Epithelial cell of esophagus (primary cell): ENCODE data around the gene SPACA7.

Experiments
- DNase-seq: peaks from one replicate; pipeline ENCODE4 v3.0.0; 2010; ENCODE audit warnings: low read depth
- H3K4me3 ChIP-seq: 2 replicates; pipeline ENCODE4 v1.5.1; 2011; ENCODE audit warnings: mild to moderate bottlenecking, low read length, control low read depth
- TF ChIP-seq, protein P1 (sequence below): IDR thresholded peaks from 2 replicates; pipeline ENCODE4 v1.5.1; 2011; ENCODE audit warnings: low read depth, mild to moderate bottlenecking, low read length, control low read depth, inconsistent platforms; ENCODE audit not compliant: insufficient read depth; ENCODE audit errors: missing control alignments

The SPACA7 gene

DNA sequence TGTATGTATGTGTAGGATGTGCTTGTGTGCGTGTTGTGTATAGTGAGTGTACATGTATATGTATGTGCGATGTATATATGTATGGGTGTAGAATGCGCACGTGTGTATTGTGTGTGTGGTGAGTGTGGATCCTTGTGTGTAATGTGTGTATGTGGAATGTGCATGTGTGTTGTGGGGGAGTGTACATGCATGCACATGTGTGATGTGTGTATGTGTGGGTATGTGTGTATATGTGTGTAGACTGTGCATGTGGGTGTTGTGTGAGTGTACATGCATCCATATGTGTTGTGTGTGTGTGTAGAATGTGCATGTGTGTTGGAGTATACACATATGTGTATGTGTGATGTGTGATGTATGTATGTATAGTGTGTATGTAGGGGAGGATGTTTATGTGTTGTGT lies 18.0 kb upstream of the SPACA7 start:
- no peak overlapping the region for H3K4me3 ChIP-seq
- TF ChIP-seq, protein P1, sequence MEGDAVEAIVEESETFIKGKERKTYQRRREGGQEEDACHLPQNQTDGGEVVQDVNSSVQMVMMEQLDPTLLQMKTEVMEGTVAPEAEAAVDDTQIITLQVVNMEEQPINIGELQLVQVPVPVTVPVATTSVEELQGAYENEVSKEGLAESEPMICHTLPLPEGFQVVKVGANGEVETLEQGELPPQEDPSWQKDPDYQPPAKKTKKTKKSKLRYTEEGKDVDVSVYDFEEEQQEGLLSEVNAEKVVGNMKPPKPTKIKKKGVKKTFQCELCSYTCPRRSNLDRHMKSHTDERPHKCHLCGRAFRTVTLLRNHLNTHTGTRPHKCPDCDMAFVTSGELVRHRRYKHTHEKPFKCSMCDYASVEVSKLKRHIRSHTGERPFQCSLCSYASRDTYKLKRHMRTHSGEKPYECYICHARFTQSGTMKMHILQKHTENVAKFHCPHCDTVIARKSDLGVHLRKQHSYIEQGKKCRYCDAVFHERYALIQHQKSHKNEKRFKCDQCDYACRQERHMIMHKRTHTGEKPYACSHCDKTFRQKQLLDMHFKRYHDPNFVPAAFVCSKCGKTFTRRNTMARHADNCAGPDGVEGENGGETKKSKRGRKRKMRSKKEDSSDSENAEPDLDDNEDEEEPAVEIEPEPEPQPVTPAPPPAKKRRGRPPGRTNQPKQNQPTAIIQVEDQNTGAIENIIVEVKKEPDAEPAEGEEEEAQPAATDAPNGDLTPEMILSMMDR = no peak
- no peak for DNase-seq

DNA sequence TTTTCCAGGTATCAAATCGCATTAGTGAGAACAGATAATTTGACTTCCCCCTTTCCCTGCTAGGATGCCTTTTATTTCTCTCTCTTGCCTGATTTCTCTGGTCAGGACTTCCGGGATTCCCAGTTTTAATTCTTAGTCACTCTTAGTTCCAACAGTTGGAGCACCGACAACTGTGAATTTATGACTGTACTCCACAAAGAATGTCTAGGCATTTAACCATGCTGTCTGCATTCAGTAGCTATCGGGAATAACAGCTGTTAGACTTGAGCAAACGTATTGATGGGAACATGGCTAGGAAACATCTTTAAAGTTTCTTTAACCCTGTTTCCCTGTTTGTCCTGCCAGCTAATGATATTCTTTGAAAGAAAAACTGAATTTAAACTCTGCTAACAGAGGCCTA lies 14.1 kb upstream of the SPACA7 start:
- DNase-seq = no peak
- no peak overlapping the region for H3K4me3 ChIP-seq
- TF ChIP-seq, protein P1 = no peak

DNA sequence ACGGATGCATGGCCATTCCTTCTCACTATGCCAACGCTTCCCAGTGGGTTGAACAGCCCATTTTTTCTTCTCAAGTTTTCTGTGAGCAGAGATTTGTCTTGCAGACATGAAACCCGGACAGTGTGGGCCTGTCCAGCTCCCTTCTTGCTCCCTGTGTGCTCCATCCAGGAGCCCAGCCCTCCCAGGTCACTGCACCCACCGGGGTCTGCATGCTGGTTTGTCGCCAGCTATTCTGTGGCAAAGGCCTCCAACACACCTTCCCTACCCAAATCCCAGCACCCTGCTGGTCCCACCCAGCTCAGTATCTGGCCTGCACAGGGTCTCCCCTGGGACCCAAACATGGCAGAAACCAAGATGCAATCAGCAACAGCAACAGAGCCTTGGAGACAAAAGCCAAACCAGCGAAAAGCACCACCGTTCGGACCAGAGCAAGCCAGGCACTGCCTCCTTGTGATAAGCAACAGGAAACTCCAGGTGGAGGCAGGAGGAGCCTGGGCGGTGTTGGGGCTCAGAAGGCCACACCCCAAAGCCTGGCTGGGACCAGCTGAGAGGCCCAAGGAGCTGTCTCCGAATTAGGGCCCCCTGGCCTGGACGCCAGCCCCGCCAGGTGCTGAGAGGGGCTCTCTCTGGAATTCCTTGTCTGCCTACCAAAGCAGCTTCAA lies 12.2 kb upstream of the SPACA7 start:
- TF ChIP-seq, protein P1 = no peak
- no peak overlapping the region for H3K4me3 ChIP-seq
- no peak for DNase-seq

DNA sequence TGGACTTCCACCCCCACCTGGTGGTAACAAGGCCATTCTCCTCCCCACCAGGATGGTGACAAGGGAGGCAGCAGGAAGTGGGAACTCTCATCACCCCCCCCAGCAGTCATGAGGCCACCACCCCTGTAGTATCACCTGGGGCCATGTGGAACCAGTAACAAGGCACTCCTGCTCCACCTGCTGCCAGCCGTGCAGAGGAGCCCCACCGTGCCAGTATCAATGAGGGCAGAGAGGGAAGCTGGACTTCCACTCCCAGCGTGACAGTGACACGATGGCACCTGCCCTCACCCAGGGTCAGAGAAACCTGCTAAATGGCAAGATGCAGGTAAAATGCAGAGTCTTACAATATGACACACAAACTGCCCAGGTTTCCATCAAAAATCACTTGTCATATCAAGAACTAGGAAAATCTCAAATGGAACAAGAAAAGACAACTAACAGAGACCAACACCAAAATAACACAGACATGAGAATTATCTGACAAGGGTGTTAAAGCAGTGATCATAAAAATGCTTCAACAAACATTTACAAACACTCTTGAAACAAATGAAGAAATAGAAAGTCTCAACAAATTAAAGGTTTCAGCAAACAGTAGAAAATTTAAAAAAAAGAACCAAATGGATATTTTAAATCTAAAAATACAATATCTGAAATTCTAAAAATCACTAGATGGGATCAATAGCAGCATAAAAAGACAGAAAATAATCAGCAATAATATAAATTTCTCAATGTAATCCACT lies 9.1 kb upstream of the SPACA7 start:
- DNase-seq = no peak
- no peak overlapping the region for H3K4me3 ChIP-seq
- TF ChIP-seq, protein P1 = no peak

DNA sequence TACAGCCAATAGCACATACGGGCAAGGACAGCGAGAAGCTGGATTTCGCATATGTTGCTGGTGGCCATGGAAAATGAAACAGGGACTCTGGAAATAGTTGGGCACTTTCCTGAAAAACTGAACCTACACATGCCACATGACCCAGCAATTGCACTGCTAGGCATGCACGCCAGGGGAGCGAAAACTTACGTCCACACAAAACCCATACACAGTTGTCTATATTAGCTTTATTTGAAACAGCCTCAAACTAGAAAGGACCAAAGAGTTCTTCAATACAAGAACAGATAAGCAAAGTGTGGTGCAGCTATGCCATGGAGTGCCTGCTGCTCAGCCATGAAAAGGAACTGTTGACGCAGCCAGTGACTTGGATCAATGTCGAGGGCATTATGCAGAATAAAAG lies 7.3 kb upstream of the SPACA7 start:
- TF ChIP-seq, protein P1 = no peak
- no peak for DNase-seq
- H3K4me3 ChIP-seq = no peak overlapping the region

DNA sequence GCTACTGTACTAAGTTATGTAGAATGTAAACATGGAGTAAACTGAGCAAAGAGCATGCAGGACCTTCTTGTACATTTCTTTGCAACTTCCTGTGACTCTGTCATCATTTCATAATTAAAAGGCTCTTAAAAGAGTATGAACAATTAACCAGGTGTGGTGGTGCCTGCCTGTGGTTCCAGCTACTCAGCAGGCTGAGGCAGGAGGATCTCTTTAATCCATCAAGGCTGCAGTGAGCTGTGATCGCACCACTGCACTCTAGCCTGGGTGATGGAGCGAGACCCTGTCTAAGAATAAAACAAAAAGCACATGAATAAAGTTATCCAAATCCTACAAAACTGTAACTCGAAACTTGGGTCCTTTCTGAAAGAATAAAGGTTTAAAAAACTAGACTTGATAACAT lies 5.8 kb upstream of the SPACA7 start:
- H3K4me3 ChIP-seq = no peak overlapping the region
- TF ChIP-seq, protein P1 = no peak
- no peak for DNase-seq

DNA sequence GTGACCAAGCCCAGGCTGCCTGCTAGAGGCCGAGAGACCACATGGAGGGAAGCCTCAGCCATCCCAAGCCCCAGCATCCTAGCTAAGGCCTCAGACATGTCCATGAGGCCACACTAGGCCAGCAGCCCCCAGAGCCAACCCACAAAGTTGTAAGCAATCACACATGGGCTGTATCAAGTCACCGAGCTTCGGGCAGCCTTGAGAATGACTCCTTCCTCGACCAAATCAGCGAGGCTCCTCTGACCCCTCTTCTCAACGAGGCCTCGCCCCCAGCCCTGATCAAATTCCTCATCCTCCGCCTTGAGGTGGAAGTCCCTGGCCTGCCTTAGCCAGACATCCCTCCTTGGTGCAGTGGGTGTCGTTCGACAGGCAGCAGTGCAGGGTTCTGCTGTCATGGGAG lies 1.9 kb upstream of the SPACA7 start:
- TF ChIP-seq, protein P1 = no peak
- no peak for DNase-seq
- no peak overlapping the region for H3K4me3 ChIP-seq
